ENCODE measurements around the gene ATP6V0C. TPM values are rescaled to one million over a fixed set of nuclear protein-coding genes. Genes with fewer than 3 reads are reported as not detected.
"Not testable (repeated sequence)": the region's sequence is repeated elsewhere in the genome, so short reads cannot be mapped to it uniquely, and the experiment has no call there.

The ATP6V0C gene
- total RNA-seq, 3 donors from 2014 or later: 27.5 to 70.2 (median 45.4) TPM

GRCh38 chr16:2535625-2536013 is 21.9 kb downstream of the ATP6V0C start:
- H3K27ac ChIP-seq: peak overlapping the region; percentile 8 to 75
- TF ChIP-seq POLR2A (IDR thresholded peaks at IDR 0.05) (no peak), CTCF (IDR thresholded peaks at IDR 0.05) (no peak), POLR2AphosphoS5 (IDR thresholded peaks at IDR 0.05) (no peak)
- H3K4me1 ChIP-seq: peaks cover 0 to 7% of the 10 kb centered on the region in 2 donors
- DNase-seq (ENCODE audit: low spot score in 2 of 2): no peak
- H3K4me3 ChIP-seq: no peak overlapping the region
- no peaks in the 10 kb centered on the region for H3K27me3 ChIP-seq
- H3K36me3 ChIP-seq: no peaks in the 10 kb centered on the region
- intact Hi-C loops (cut with DNase I; ENCODE audit: low total_unique reads): no loop called here
- no peaks in the 10 kb centered on the region for H3K9me3 ChIP-seq

DNA sequence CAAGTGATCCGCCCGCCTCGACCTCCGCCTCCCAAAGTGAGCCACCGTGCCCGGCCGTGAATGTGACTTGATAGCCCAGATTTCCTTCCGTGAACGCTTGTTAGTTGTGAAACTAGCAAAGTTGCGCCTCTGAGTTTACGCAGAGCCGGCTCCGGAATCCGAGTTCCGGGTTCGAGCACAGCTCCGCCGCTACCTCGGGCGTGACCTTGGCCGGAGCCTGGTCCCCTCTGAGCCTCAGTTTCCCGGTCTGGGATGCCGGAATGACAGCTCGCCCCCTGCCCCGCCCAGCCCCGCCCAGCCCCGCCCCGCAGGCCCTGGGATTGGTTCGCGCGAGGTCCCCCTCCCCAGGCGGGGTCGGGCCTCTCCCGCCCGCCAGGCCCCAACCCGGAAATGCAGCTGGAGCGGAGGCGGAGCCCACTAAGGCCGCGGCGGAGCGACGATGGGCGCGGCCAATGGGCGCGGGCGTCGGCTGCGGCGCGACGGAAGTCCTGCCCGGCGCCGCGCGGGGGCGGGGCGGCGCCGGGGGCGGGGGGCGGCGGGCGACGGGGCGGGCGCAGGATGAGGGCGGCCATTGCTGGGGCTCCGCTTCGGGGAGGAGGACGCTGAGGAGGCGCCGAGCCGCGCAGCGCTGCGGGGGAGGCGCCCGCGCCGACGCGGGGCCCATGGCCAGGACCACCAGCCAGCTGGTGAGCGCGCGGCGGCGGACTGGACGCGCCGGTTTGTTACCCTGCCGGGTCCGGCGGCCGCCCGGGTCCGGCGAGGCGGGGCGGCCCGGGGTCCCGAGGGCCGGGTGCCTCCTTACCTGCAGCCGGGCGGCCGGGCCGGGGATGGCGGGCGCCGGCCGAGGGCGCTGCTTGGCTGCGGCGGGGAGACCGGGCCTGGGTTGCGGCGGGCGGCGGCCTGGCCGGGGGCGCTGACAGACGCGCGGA is 24.0 kb downstream of the ATP6V0C start, which contains the start of gene PDPK1:
Gene PDPK1 (plus strand): TSS at position 571 of the 929 bp plus-strand sequence. CDS start 92 bp downstream, at position 663.
- no peaks in the 10 kb centered on the region for H3K27me3 ChIP-seq
- H3K9me3 ChIP-seq: no peaks in the 10 kb centered on the region
- peak; percentile 90 to 95 for DNase-seq (ENCODE audit: low spot score in 2 of 2)
- H3K4me1 ChIP-seq: no peaks in the 10 kb centered on the region
- intact Hi-C loops (cut with DNase I; ENCODE audit: low total_unique reads): no loop called here
- peak in 1 of 3 donors; percentile 16 for TF ChIP-seq CTCF (IDR thresholded peaks at IDR 0.05)
- peak in 2 of 3 donors; percentile 29 to 47 for TF ChIP-seq POLR2AphosphoS5 (IDR thresholded peaks at IDR 0.05)
- no peak for TF ChIP-seq POLR2A (IDR thresholded peaks at IDR 0.05)
- peak within 1 kb of the TSS; percentile 55 to 95 (median 65) for H3K4me3 ChIP-seq
- H3K36me3 ChIP-seq: no peaks in the 10 kb centered on the region
- H3K27ac ChIP-seq: peak within 1 kb of the TSS; percentile 84 to 95

DNA sequence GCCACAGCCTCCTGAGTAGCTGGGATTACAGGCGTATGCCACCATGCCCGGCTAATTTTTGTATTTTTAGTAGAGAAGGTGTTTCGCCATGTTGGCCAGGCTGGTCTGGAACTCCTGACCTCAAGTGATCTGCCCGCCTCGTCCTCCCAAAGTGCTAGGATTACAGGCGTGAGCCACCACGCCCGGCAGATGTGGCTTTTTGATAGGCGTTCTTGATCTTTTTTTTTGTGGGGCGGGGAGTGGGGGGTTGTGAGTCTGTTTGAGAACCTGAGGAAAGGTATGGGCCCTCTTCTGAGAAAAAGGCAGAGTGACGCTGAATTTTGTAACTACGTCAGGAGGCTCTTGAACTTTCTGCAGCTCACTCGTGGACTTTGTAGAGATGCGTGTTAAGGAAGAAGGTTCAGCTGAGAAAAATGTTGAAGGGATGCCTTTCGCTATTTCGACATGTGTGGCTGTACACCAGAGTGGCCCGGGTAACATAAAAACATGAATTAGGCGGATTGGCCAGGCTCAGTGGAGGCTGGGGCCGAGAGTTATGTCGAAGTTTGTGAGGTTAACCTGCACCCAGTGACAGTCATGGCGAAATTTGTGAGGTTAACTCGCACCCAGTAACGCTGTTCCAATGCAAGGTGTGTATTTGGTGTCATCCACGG is 25.6 kb downstream of the ATP6V0C start:
- intact Hi-C loops (cut with DNase I; ENCODE audit: low total_unique reads); H3K36me3 ChIP-seq: not testable (repeated sequence)

DNA sequence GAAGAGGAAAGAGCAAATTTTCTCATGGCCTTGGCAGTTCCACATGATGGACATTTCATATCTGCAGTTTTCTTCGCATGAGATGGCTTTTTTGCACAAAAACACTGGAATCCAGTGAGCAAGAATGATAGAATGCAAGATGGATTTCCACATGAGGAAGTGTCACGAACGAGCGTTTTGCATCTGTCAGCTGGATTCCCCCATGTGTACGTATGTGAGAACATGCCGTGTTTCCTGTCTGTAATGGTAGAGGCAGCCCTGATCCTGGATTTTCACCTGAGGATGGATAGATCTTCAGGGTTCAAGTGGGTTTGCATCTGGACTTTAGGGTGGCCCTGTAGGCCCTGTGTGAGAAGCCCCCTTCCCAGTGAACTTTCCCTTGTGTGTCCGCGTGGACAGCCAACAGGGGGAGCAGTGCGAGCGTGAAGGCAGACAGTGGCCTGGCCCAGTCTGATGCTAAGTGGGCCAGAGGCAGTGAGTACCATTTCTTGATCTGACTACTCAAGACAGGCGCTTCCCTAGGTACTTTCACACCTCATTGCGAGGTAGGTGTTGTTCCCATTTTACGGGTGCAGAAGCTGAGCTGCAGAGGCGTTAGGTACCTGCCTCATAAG is 26.2 kb downstream of the ATP6V0C start:
- H3K27ac ChIP-seq; DNase-seq (ENCODE audit: low spot score in 2 of 2); intact Hi-C loops (cut with DNase I; ENCODE audit: low total_unique reads): not testable (repeated sequence)

More for the DNA sequence above, 25.6 kb downstream of the ATP6V0C start:
- H3K27ac ChIP-seq; H3K4me1 ChIP-seq; DNase-seq (ENCODE audit: low spot score in 2 of 2); H3K27me3 ChIP-seq; H3K9me3 ChIP-seq: not testable (repeated sequence)
- peak overlapping the region in 2 of 3 donors; percentile 65 to 95 for H3K4me3 ChIP-seq

GRCh38 chr16:2540912-2541311 is 27.2 kb downstream of the ATP6V0C start:
- H3K36me3 ChIP-seq; DNase-seq (ENCODE audit: low spot score in 2 of 2); H3K4me3 ChIP-seq; H3K9me3 ChIP-seq; H3K27ac ChIP-seq; intact Hi-C loops (cut with DNase I; ENCODE audit: low total_unique reads); H3K4me1 ChIP-seq; H3K27me3 ChIP-seq: not testable (repeated sequence)

More for the DNA sequence above, 26.2 kb downstream of the ATP6V0C start:
- not testable (repeated sequence) for H3K27me3 ChIP-seq, H3K36me3 ChIP-seq, H3K9me3 ChIP-seq, H3K4me1 ChIP-seq
- H3K4me3 ChIP-seq: peak overlapping the region in 1 of 3 donors; percentile 23

DNA sequence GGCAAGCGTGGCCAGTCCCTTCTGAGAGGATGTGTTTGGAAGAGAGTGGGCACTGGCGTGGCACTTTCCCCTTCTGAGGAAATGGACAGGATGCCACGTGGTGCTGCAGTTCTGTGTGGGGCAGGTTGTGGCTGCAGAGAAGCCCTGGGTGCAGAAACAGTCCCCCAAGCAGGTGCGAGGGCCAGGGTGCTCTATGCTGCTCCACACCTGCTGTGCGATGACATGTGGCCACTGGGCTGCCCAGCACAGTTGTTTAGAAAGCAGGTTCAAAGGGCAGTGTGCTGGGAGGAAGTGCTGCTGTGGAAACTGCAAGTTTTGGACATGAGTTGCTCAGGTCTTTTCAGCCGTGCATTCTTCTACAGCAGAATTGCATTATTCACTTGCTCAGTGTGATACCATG is 27.7 kb downstream of the ATP6V0C start:
- intact Hi-C loops (cut with DNase I; ENCODE audit: low total_unique reads); H3K27ac ChIP-seq; H3K4me1 ChIP-seq; H3K36me3 ChIP-seq; DNase-seq (ENCODE audit: low spot score in 2 of 2); H3K4me3 ChIP-seq; H3K9me3 ChIP-seq; H3K27me3 ChIP-seq: not testable (repeated sequence)

DNA sequence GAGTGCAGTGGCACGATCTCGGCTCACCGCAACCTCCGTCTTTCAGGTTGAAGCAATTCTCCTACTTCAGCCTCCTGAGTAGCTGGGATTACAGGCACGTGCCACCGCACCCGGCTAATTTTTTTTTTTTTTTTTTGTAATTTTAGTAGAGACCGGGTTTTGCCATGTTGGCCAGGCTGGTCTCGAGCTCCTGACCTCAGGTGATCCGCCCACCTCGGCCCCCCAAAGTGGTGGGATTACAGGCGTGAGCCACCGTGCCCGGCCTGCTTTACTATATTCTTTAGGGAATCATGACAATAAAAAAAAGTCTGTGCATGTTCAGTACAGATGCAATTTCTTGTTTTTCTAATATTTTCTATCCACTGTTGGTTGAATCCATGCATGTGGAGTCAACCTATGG is 30.0 kb downstream of the ATP6V0C start:
- H3K4me1 ChIP-seq; DNase-seq (ENCODE audit: low spot score in 2 of 2); H3K4me3 ChIP-seq; H3K36me3 ChIP-seq; H3K27ac ChIP-seq; H3K27me3 ChIP-seq; intact Hi-C loops (cut with DNase I; ENCODE audit: low total_unique reads); H3K9me3 ChIP-seq: not testable (repeated sequence)

DNA sequence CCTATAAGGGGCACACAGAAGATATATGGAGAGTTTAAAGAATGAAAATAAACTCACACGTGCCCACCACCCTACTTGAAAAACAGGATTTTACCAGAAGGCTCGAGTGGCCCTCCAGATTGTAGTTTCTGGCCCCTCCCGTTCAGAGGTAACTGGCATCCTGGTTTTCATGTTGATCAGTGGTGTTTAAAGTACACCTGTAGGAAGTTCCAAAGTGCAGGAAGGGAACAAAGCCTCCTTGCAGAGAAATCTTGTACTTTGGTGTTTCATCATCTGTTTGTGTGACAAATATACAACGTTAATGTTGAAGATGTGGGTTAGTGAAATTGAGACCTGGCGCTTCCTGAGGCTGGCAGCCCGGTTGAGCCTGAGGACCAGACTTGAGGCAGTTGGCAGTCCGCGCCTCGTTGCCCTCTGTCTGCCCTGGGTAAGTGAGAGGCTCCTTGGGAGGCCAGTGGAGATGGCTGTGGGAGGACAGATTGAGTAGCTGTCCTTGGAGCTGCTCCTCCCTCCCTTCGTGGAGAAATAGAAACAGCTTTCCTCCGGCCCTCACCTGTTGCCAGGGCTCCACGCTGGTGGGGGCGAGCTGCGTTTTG is 36.6 kb downstream of the ATP6V0C start:
- H3K4me3 ChIP-seq; H3K4me1 ChIP-seq; H3K27me3 ChIP-seq; H3K9me3 ChIP-seq; H3K27ac ChIP-seq; intact Hi-C loops (cut with DNase I; ENCODE audit: low total_unique reads); H3K36me3 ChIP-seq; DNase-seq (ENCODE audit: low spot score in 2 of 2): not testable (repeated sequence)

All from breast epithelium (tissue), 4 donors.